Stimulated activated CD4-positive, alpha-beta T cell treated with anti-CD3 and anti-CD28 coated beads, Interleukin-1b, Interleukin-23, amount 100 ng/mL, for 4 hours (primary cell): ENCODE results near the gene MAP3K5.
A peak's percentile ranks its signal among the peaks of the same experiment; 100 is the strongest.
"Not testable (repeated sequence)": the region's sequence is repeated elsewhere in the genome, so short reads cannot be mapped to it uniquely, and the experiment has no call there.

Experiments
- DNase-seq, 2 donors: peaks; one replicate each; pipeline ENCODE4 v3.0.0-alpha.2; 2020; ENCODE audit warnings: low read depth in 2 of 2

MAP3K5 gene

DNA sequence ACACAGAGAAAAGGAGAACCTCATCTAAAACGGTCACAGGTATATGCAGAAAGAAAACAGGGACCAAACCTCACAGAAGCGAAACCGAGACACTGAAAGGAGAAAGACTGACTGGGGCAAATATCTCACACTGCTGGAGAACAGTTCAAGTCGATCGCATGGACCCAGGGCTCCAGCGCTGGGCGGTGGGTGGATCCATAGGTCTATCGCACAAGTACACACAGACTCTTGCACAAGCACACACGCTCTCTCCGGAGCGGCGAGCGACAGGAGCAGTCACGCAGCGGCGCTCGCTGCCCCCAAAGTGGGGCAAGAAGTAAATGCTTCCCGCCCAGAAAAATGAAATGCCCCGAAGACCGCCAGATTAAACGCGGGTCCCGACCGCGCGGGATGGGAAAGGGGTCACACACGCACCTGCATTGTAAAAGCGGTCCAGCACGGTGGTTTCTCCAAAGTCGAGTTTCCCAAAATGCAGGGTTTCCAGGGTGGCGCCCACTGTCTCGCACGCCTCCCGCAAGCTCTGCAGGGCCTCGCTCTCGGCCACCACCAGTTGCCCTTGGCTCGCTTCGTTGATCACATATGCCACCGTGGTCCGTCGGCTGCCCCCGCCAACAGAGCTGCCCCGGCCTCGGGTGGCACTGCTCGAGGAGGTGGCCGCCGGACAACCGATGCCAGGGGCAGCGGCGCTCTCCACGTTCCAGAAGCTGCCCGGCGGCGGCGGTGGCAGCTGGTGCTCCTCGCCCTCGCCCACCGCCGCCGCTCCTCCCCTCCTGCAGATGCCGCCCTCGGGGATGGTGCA, 782 bp downstream of the MAP3K5 start:
- peak; percentile 38 to 39 for DNase-seq

DNA sequence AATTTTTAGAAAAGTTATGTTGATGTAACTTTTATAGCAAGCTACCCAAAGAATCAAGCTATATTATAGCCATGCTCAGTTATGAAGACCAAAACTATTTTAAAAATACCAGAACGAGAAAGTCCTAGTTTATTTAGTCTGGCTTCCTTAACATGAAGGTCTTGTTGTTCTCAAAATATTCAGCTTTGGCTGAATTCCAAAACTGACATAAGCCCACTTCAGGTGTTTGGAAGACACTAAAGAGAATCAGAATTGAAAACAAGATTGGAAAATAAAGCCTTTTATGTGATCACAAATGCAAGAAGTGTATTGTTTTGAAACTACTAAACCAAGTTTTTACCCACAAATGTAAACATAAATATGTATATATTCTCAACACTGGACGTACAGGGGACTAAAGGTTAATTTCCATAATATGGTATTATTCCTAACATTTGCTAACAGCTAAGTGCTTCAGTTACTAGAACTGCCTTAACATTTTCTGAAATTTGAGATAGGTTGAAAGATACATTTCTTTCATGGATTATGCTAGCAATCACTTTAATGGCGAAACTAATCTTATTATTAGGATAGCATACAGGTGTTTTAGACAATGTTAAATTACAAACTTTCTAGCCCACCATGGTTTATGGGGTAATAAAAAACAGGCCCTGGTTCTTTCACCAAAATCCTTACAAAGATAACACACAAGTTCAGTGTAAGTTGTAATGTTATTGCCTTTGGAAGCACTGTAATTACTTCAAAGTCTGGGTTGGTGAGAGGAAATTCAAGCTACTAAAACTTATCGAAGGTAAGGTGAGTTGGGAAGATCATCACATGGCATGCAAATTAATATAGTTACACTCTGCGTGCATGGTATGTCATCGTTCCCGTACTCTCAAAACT, 1.6 kb downstream of the MAP3K5 start:
- no peak for DNase-seq

DNA sequence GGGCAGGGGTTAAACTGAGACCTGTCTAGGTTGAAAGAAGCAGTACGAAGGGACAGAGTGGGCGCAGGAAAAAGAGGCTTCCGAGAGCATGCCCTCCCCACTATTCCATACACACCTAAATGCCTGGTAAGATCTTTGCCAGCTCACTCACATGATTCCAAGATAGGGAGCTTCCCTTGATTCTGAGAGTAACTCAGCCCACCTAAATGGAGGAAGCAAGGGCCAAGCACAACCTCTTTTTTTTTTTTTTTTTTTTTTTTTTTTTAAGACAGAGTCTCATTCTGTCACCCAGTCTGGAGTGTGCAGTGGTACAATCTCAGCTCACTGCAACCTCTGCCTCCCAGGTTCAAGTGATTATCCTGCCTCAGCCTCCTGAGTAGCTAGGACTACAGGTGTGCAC, 2.8 kb downstream of the MAP3K5 start:
- not testable (repeated sequence) for DNase-seq

DNA sequence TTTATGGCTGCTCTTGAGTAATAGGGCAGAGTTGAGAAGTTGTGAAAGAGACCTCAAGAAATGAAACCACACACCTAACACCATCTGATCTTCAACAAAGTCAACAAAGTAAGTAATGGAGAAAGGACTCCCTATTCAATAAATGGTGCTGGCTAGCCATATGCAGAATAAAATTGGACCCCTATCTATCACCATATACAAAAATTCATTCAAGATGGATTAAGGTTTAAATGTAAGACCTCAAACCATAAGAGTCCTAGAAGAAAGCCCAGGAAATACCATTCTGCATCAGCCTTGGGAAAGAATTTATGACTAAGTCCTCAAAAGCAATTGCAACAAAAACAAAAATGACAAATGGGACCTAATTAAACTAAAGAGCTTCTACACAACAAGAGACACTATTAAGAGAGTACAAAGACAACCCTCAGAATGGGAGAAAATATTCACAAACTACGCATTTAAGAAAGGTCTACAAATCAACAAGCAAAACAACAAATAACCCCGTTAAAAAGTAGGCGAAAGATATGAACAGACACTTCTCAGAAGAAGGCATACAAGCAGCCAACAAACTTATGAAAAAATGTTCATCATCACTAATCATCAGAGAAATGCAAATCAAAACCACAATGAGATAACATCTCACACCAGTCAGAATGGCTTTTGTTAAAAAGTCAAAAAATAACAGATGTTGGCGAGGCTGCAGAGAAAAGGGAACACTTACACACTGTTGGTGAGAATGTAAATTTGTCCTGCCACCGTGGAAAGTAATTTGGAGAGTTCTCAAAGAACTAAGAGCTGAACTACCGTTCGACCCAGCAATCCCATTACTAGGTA, 4.0 kb downstream of the MAP3K5 start:
- DNase-seq: no peak

DNA sequence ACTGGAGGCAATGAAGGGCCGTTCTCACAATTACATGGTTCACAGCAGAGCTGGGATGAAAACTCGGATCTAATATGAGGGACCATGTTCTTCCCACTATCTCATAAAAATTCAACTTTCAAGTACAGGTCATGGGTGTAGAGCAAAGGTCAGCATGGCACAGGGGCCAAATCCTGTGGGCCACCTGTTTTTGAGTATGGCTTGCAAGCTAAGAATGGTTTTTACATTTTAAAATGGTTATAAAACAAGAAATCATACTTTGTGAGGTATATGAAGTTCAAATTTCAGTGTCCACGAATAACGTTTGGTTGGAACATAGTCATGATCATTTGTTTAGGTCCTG, 4.6 kb downstream of the MAP3K5 start:
- DNase-seq: no peak

DNA sequence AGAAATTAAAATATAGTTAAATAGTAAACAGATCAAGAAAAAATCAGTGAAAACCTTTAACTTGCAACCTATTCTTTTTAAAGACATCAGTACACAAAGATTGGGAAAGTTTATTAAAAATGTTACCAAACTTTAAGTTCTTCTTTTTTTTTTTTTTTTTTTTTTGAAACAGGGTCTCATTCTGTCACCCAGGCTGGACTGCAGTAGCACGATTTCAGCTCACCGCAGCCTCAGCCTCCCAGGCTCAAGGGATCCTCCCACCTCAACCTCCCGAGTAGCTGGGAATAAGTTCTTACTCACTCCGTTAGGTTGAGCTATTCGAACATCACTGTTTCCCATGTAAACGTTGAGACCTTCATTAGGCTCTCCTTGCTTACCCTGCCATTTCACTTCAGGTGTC, 5.6 kb downstream of the MAP3K5 start:
- no peak for DNase-seq

DNA sequence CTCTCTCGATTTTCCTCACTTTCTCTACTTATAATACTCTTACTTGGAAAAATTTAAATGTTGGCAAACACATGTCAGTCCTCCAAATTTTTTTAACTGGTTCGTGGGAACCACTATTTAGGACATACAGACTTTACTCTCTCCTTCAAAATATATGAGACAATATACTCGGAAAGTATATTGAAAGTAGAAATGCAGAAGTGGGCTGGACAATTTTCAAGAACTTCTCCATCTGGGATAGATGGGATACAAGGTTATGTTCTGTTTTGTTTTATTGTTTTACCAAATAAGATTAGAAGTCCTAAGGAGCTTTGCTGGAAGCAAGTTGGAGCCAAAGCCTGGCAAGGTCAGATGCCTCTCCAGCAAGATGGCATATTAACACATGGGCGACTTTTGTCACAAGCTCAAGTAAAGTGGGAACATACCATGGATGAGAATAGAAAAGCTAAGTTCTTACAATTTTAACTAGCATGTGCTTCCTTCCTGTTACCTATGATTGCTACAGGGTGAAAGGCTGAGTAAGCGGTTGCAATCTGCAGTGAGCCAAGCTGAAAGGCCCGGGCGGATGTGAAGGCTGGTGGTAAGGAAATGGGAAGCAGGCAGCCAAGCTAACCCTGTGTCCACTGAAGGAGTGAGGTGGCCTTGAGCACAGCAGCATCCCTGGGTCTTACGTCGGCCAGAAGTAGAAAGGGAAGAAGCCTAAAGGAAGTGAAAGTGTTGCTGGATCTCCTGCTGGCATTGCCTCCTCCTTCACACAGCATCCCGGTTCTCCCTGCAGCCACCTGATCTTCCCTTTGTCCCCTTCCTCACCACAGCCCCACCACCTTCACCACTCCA, 7.1 kb downstream of the MAP3K5 start:
- DNase-seq: peak in 1 of 2 donors; percentile 22

DNA sequence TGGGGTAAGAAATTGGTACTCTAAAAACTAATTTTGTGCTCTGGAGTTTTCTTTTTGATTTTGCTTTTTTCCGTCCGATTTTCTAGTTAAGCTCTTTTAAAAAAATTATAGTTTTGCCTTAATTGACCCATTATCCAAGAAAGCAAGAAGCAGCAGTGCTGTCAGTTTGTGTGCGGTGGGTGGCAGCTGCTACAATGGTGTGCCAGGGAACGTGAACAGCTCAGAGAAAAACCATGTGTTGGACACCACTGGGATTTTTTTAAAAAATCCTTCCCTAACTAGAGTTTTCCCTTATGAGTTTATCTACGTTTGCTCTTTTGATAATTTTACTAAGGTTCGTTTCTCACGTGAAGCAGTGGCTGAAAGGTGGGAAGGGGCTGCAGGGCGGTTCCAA, 8.0 kb downstream of the MAP3K5 start:
- no peak for DNase-seq

DNA sequence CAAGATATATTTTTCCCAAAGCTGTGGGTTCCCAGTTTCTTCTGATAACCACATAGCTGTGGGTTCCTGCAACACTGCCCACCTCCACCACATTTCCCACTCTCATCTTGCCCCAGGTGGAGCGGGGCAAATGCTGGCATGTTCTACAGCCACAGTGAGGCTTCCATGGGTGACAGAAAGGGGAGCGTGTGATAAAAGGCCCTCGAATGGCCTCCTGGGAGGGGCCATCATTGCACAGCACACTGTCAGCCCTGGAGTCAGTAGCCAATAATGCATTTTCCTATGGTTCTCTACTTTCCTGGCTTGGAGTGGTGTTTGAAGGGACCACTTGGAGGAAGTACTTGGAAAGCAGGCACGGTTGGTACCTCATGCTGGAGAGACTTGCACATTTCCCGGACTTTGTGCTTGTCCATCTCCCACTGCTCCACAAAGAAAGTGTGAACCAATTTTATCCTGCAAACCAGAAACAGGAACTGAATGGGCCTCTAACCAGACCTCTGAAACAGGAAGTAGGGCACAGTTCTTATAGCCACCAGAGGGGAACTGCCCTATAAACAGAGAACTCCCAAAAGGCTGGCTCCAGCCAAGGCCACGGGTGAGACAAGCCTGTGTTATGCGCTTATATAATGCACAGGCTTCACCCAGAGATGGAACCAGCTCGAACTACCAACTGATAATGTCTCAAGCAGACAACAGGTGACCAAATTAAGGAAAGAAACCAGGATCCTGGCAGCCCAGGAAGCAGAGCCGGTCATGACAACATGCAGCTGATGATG, 8.6 kb downstream of the MAP3K5 start:
- no peak for DNase-seq

DNA sequence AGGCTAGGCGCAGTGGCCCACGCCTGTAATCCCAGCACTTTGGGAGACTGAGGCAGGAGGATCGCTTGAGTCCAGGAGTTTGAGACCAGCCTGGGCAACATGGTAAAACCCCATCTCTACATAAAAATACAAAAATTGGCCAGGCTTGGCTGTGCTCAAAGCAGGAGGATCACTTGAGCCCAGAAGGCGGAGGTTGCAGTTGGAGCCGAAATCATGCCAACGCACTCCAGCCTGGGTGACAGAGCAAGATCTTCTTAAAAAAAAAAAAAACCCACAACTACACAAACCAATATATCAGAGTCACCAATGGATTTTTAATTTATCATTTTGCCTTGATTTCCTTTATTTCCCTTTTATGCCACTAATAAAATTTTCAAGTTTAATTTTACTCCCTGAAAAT, 9.3 kb downstream of the MAP3K5 start:
- no peak for DNase-seq

DNA sequence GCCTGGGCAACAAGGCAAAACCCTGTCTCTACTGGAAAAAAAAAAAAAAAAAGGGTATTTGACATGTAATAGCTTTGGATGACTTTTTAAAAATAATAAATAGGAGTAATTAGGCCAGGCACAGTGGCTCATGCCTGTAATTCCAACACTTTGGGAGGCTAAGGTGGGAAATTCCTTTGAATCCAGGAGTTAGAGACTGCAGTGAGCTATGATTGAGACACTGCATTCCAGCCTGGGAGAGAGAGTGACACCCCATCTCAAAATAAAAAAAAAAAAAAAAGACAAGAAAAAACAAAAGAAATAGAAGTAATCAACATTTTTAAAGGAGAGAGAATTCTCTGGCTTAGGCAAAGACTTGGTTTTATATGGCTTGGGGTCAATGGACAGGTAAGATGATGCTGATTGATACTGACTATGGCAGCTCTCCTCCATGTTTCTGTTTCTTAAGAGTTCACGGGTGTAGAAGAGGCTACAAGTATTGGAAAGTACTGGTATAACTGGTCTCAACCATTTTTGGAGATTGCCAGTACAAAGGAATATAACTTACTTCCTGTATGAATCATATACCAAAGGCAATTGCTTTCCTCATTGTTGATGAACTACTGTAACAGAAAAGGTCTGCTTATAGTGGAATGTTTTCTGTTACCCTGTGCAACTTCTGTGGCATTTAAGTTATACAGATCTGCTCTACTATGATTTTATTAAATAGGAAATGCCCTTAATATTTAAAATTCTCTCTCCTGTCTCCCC, 10.1 kb downstream of the MAP3K5 start:
- no peak for DNase-seq

DNA sequence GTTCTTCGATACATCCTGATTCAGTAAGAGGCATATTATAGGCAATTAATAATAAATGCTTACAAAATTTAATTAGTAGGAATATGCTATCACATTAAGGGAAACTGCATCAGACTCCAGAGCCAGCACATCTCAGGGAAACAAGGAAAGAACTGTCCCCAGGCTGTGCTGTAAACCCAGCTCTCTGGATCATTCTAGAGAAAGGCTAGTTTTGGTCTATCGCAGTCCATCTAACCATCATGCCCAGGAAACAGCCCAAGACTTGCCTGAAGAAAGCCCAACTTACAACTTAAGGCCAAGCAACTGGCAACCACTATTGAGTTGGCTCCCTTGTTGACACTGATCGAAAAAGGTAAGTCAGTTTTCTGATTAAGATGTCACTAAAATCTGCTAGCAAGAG, 11.3 kb downstream of the MAP3K5 start:
- DNase-seq: no peak

DNA sequence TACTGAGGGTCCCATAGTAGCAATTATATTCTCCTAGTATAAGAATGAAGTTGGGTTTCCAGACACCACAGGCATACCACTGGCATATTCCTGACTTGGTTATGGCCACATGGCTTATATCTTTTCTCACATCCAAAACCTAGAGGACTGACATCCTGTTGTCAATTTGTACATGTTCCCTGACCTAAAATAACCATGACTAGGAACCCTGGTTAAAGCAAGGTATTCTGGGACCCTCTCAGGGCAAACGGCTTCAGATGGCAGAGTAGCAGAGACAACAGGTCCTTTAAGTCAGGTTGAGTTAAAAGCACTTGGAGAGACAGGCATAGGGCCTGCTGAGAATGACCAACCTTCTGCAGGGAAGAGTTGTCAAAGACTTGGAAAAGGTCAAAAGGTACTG, 12.6 kb downstream of the MAP3K5 start:
- no peak for DNase-seq

DNA sequence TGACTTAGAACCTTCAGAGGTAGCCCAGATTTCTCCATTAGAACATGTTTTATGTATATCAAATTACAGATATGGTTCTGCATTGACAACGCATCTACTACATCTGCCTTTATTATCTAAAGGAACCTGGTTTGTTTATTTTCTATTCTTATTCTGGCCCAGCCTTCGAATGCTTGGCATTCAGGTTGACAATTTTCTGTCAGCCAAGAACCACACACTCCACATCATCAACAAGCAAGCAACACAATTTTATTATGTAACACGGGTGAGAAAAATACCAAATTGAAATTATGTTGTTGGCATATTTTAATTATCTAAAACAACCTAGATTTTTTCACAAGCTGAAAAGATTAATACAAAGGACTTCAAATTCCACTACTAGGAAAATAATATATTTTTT, 14.6 kb downstream of the MAP3K5 start:
- no peak for DNase-seq

DNA sequence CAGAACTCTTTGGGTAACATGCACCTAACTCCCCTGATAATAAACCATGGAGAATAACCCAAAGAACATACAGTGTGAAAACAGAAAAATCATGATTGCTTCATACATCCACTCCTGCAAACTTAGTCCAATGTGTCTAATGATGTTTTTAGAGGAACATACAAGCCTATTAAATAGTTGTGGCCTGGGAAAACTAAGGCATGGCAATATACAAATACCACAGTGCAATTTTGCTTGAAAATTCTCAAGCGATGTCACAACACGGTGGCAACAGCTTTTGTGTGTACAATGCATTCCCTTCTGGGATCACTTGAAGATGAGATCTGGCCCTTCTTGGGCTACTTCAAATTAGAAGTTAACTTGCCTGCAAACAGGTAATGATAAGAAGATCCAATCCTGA, 16.7 kb downstream of the MAP3K5 start:
- no peak for DNase-seq

DNA sequence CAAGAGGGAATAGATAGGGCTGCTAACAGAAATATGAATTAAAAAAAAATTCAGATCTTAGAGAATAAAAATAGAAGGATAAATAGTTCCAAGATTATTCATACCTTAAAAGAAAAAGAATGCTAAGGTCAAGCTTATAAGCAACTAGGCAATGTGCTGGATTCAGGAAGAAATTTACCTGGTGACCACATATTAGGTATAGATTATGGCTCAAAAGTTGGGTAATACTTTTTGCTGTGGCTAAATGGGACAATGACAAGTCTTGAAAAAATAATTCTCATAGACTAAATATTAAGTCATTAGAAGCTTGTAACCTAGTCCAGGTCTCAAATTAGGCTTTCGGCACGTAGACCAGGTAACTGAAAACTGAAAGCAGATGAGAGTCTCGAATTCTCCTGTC, 17.2 kb downstream of the MAP3K5 start:
- DNase-seq: no peak

DNA sequence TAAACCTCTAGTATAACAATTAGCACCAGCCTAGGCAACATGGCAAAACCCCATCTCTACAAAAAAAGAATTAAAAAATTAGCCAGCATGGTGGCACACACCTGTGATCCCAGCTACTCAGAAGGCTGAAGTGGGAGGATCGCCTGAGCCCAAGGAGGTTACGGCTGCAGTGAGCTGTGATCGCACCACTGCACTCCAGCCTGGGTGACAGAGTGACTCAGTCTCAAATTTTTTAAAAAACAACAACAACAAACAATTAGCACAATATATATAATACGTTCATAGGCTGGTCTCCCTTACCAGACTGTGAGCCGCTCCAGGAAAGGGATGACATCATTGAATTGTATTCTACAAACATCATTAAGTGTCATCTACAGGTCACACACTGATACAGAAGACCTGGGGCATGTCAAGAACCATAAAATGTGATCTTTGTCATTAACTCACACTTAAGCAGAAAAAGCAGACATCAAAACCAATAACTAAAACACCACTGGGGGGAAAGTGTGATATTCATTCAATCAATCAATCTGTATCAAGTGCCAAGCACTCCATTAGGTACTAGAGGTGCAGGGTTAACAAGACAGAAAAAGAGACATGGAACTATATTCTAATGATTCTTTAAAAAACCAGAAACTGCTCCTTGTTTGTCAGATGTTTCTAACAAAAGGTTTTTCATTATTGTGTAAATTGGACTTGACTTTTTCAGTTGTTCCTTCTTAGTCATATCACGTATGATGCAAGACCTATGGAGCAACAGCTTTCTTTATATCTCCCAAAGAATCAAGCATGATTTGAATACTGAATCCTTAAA, 17.8 kb downstream of the MAP3K5 start:
- DNase-seq: no peak

DNA sequence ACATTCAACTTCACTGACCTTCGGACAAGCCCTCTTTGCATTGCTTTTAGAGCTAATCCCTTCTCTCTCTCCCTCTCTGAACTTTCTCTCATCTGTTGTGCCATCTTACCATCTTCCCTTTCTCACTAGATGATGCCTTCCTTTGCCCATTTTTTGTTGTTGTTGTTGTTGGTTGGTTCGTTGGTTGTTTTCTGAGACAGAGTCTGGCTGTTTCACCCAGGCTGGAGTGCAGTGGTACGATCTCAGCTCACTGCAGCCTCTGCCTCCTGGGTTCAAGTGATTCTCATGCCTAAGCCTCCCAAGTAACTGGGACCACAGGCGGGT, 18.8 kb downstream of the MAP3K5 start:
- no peak for DNase-seq
